HCT116 (cell line): Measurements from ENCODE around the gene IQSEC3. TPM values are rescaled to one million over a fixed set of nuclear protein-coding genes. Genes with fewer than 3 reads are reported as not detected.

Experiments
- ATAC-seq: fragments of 200-7000 bp; cut with Tn5 transposase; 2 replicates; pipeline ENCODE4 v1.9.1; 2020; ENCODE audit warnings: mild to moderate bottlenecking, moderate library complexity
- BruUV-seq: library from RNA; stranded (reverse); fragments of 400-500 nt; replicated peaks from 2 replicates; lab custom pipeline; 2021; lab: Mats Ljungman, UMichigan
- CTCF ChIA-PET: fragments of 300-600 bp; sonication (Branson Sonifier 250); formaldehyde crosslinking; loops from one replicate; lab custom pipeline; 2021; ENCODE audit warnings: antibody characterized with exemption; lab: Charles Lee
- POLR2A ChIA-PET: fragments of 300-600, 350-600 bp; sonication (Branson Sonifier 250); formaldehyde crosslinking; loops from one replicate; lab custom pipeline; 2021; ENCODE audit warnings: antibody characterized with exemption; lab: Charles Lee
- RAD21 ChIA-PET, 2 experiments: fragments of 300-600 bp; sonication (Branson Sonifier 250); formaldehyde crosslinking; loops; one replicate each; lab custom pipeline; 2023; ENCODE audit warnings: low total read pairs in 2 of 2; ENCODE audit not compliant: uncharacterized antibody in 2 of 2, unreplicated experiment in 2 of 2, low non-redundant PET in 1 of 2; lab: Charles Lee
- DNase-seq: peaks from one replicate; pipeline ENCODE4 v3.0.0-alpha.2; 2010; ENCODE audit warnings: low read depth, low spot score
- H2AFZ ChIP-seq: fragments of 200-600 bp; shearing (Covaris generic), sonication (generic); 2 replicates; pipeline ENCODE4 v1.6.1; 2017; ENCODE audit warnings: low read depth, mixed run types, mixed read lengths, antibody characterized with exemption, low read length; ENCODE audit not compliant: poor library complexity, severe bottlenecking
- H3K27ac ChIP-seq: 2 replicates; pipeline ENCODE4 v1.5.1; 2012; ENCODE audit warnings: low read depth, low read length
- H3K27me3 ChIP-seq: fragments of 200-600 bp; sonication (generic); 2 replicates; pipeline ENCODE4 v1.6.1; 2016; ENCODE audit warnings: mixed run types, low read length, mixed read lengths; ENCODE audit not compliant: insufficient read depth
- H3K36me3 ChIP-seq, 2 experiments: fragments of 200-500 bp in 1 of 2; fragments of 200-600 bp in 1 of 2; sonication (Bioruptor generic) in 1 of 2; sonication (generic) in 1 of 2; 2 replicates each; pipeline versions ENCODE4 v1.5.1 to v1.6.1; 2014 to 2016; ENCODE audit warnings: low read length in 2 of 2, inconsistent platforms in 1 of 2, mixed read lengths in 1 of 2, mixed run types in 1 of 2; ENCODE audit not compliant: insufficient read depth in 2 of 2, control insufficient read depth in 1 of 2
- H3K4me1 ChIP-seq, 2 experiments: fragments of 200-600 bp in 1 of 2; sonication (generic) in 1 of 2; 2 replicates each; pipeline versions ENCODE4 v1.5.1 to v1.6.1; 2012 to 2017; ENCODE audit warnings: low read length in 2 of 2, inconsistent platforms in 1 of 2, mild to moderate bottlenecking in 1 of 2, mixed read lengths in 1 of 2, mixed run types in 1 of 2, moderate library complexity in 1 of 2; ENCODE audit not compliant: insufficient read depth in 2 of 2, control insufficient read depth in 1 of 2
- H3K4me2 ChIP-seq: fragments of 200-600 bp; sonication (generic); 2 replicates; pipeline ENCODE4 v1.6.1; 2017; ENCODE audit warnings: mixed run types, low read length, mixed read lengths
- H3K4me3 ChIP-seq, 2 experiments: fragments of 200-600 bp in 1 of 2; sonication (generic) in 1 of 2; replicated peaks in 1 of 2; 2 replicates each; pipeline ENCODE4 v1.5.1; 2011 to 2016; ENCODE audit warnings: low read length in 2 of 2, control low read depth in 1 of 2, low read depth in 1 of 2, mild to moderate bottlenecking in 1 of 2, mixed read lengths in 1 of 2, mixed run types in 1 of 2
- H3K79me2 ChIP-seq: fragments of 200-600 bp; sonication (generic); 2 replicates; pipeline ENCODE4 v1.6.1; 2017; ENCODE audit warnings: mild to moderate bottlenecking, mixed run types, low read length, moderate library complexity, mixed read lengths; ENCODE audit not compliant: insufficient read depth
- H3K9ac ChIP-seq: fragments of 200-600 bp; sonication (generic); 2 replicates; pipeline ENCODE4 v1.6.1; 2016; ENCODE audit warnings: low read length, mixed read lengths
- H3K9me2 ChIP-seq: fragments of 200-600 bp; sonication (generic), shearing (Covaris generic); 2 replicates; pipeline ENCODE4 v1.6.1; 2017; ENCODE audit warnings: mixed run types, mild to moderate bottlenecking, moderate library complexity; ENCODE audit not compliant: insufficient read depth
- H3K9me3 ChIP-seq, 2 experiments: fragments of 200-500 bp in 1 of 2; fragments of 200-600 bp in 1 of 2; sonication (Bioruptor generic) in 1 of 2; sonication (generic) in 1 of 2; 2 replicates each; pipeline ENCODE4 v1.6.1; 2014 to 2017; ENCODE audit warnings: low read length in 2 of 2, mixed read lengths in 2 of 2, inconsistent platforms in 1 of 2, low read depth in 1 of 2, mild to moderate bottlenecking in 1 of 2, mixed run types in 1 of 2, moderate library complexity in 1 of 2; ENCODE audit not compliant: control insufficient read depth in 1 of 2, insufficient read depth in 1 of 2
- H4K20me1 ChIP-seq: fragments of 200-600 bp; sonication (generic), shearing (Covaris generic); 2 replicates; pipeline ENCODE4 v1.6.1; 2017; ENCODE audit warnings: mixed run types, mild to moderate bottlenecking, moderate library complexity; ENCODE audit not compliant: insufficient read depth
- CBX3 ChIP-seq: IDR thresholded peaks from 2 replicates; pipeline ENCODE4 v1.6.1; 2012; ENCODE audit warnings: low read depth
- EGR1 ChIP-seq: IDR thresholded peaks from 2 replicates; pipeline ENCODE4 v1.6.1; 2012; ENCODE audit warnings: low read depth
- JUND ChIP-seq: IDR thresholded peaks from 2 replicates; pipeline ENCODE4 v1.6.1; 2012
- MAX ChIP-seq: IDR thresholded peaks from 2 replicates; pipeline ENCODE4 v1.6.1; 2012
- POLR2A ChIP-seq: IDR thresholded peaks from 2 replicates; pipeline ENCODE4 v1.7.0; 2011; ENCODE audit warnings: borderline replicate concordance; ENCODE audit not compliant: insufficient read depth, insufficient read length; ENCODE audit errors: extremely low read depth
- RAD21 ChIP-seq: IDR thresholded peaks from 2 replicates; pipeline ENCODE4 v1.6.1; 2012; ENCODE audit warnings: low read depth, mild to moderate bottlenecking
- SIN3A ChIP-seq: IDR thresholded peaks from 2 replicates; pipeline ENCODE4 v1.6.1; 2012; ENCODE audit warnings: low read depth
- TCF7L2 ChIP-seq: IDR thresholded peaks from 2 replicates; pipeline ENCODE4 v1.7.0; 2011; ENCODE audit warnings: borderline replicate concordance, inconsistent platforms; ENCODE audit not compliant: insufficient read depth, insufficient read length; ENCODE audit errors: extremely low read depth
- ZBTB33 ChIP-seq: IDR thresholded peaks from 2 replicates; pipeline ENCODE4 v1.6.1; 2011; ENCODE audit warnings: mild to moderate bottlenecking, low read length, moderate library complexity; ENCODE audit not compliant: insufficient replicate concordance; ENCODE audit errors: extremely low read depth
- ZFX ChIP-seq: fragments of 450-650 bp; IDR thresholded peaks from 2 replicates; pipeline ENCODE4 v1.6.1; 2017
- ZNF274 ChIP-seq: fragments of 200-500 bp; sonication (Bioruptor generic); IDR thresholded peaks from 2 replicates; pipeline ENCODE4 v1.6.1; 2014; ENCODE audit warnings: mild to moderate bottlenecking, low read depth, low read length, inconsistent platforms
- intact Hi-C: fragments of 100-400 bp; cut with micrococcal nuclease; formaldehyde crosslinking; loops from 2 replicates; pipeline ENCODE4 v1.10.0; 2022
- total RNA-seq: library from RNA; stranded (reverse); gene quantifications from one replicate; pipeline ENCODE4 v1.2.1, GENCODE V29; 2021; ENCODE audit not compliant: unreplicated experiment
- TF ChIP-seq, protein P1 (sequence below), 3 experiments: fragments of 200-600 bp in 1 of 3; sonication (generic) in 1 of 3; IDR thresholded peaks in 2 of 3; conservative IDR thresholded peaks in 1 of 3; 2 replicates each; pipeline ENCODE4 v1.5.1; 2012 to 2017; ENCODE audit warnings: low read depth in 2 of 3, low read length in 2 of 3, antibody characterized with exemption in 1 of 3, borderline replicate concordance in 1 of 3, control low read depth in 1 of 3, mild to moderate bottlenecking in 1 of 3, mixed read lengths in 1 of 3, mixed run types in 1 of 3, moderate library complexity in 1 of 3; ENCODE audit not compliant: insufficient read depth in 1 of 3

Gene IQSEC3
- total RNA-seq, 1 experiment from 2014 or later, result not detected

GRCh38 chr12:204261-204678, 137.7 kb downstream of the IQSEC3 start:
- Histone ChIP-seq H4K20me1 (no peaks in the 10 kb centered on the region), H3K27ac (no peak overlapping the region), H3K4me2 (no peak overlapping the region), H3K9me3 (no peaks in the 10 kb centered on the region), H3K4me1 (no peaks in the 10 kb centered on the region; a peak in 1 of 4 replicates), H2AFZ (no peak overlapping the region), H3K9ac (no peak overlapping the region), H3K4me3 (no peak overlapping the region), H3K36me3 (no peaks in the 10 kb centered on the region), H3K27me3 (no peaks in the 10 kb centered on the region; the same call in 1 of the 2 replicates), H3K79me2 (no peaks in the 10 kb centered on the region), H3K9me2 (no peaks in the 10 kb centered on the region)
- ChIA-PET RAD21 (no interaction called here), CTCF (no interaction called here), POLR2A (no interaction called here)
- no peak for DNase-seq
- no peak for ATAC-seq
- intact Hi-C loops, result no loop called here
- TF ChIP-seq, protein P1, sequence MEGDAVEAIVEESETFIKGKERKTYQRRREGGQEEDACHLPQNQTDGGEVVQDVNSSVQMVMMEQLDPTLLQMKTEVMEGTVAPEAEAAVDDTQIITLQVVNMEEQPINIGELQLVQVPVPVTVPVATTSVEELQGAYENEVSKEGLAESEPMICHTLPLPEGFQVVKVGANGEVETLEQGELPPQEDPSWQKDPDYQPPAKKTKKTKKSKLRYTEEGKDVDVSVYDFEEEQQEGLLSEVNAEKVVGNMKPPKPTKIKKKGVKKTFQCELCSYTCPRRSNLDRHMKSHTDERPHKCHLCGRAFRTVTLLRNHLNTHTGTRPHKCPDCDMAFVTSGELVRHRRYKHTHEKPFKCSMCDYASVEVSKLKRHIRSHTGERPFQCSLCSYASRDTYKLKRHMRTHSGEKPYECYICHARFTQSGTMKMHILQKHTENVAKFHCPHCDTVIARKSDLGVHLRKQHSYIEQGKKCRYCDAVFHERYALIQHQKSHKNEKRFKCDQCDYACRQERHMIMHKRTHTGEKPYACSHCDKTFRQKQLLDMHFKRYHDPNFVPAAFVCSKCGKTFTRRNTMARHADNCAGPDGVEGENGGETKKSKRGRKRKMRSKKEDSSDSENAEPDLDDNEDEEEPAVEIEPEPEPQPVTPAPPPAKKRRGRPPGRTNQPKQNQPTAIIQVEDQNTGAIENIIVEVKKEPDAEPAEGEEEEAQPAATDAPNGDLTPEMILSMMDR (IDR thresholded peaks at IDR 0.05 in 2 of 3, conservative IDR thresholded peaks at IDR 0.05 in 1 of 3; ENCODE audit: borderline replicate concordance in 1 of 3, insufficient read depth in 1 of 3, low read depth in 2 of 3, low read length in 2 of 3), result no peak
- TF ChIP-seq SIN3A (no peak), EGR1 (no peak)
- BruUV-seq, result no TSS peak

- H2AFZ ChIP-seq, result no peak overlapping the region
- no peaks in the 10 kb centered on the region for H3K36me3 ChIP-seq
- no peak for ATAC-seq
- H4K20me1 ChIP-seq, result no peaks in the 10 kb centered on the region
- no peak overlapping the region for H3K4me2 ChIP-seq
- H3K9ac ChIP-seq, result no peak overlapping the region
- H3K9me3 ChIP-seq, result no peaks in the 10 kb centered on the region
- H3K27ac ChIP-seq, result no peak overlapping the region
- no peaks in the 10 kb centered on the region; the same call in 1 of the 2 replicates for H3K27me3 ChIP-seq
- ChIA-PET RAD21 (no interaction called here), CTCF (no interaction called here), POLR2A (no interaction called here)
- no peaks in the 10 kb centered on the region for H3K79me2 ChIP-seq
- intact Hi-C loops, result no loop called here
- no peaks in the 10 kb centered on the region; a peak in 1 of 4 replicates for H3K4me1 ChIP-seq
- no peaks in the 10 kb centered on the region for H3K9me2 ChIP-seq
- DNase-seq, result no peak
- TF ChIP-seq POLR2A (no peak), TCF7L2 (no peak), ZBTB33 (no peak), ZFX (no peak), SIN3A (no peak), RAD21 (no peak), MAX (no peak), JUND (no peak), ZNF274 (no peak), CBX3 (no peak)
- H3K4me3 ChIP-seq, result no peak overlapping the region
- no TSS peak for BruUV-seq
Measured at GRCh38 chr12:205026-205425, 138.5 kb downstream of the IQSEC3 start.
